ENCODE results near the gene PPAN.

PPAN gene

GRCh38 chr19:10155839-10156238 lies 49.7 kb downstream of the PPAN start:
- no peak overlapping the region for H3K9ac ChIP-seq (ENCODE audit: low read depth, low read length)
- peaks cover 89% of the 10 kb centered on the region for H3K36me3 ChIP-seq (ENCODE audit: insufficient read depth, low read length)
- H3K4me1 ChIP-seq (ENCODE audit: insufficient read depth, low read length): no peaks in the 10 kb centered on the region
- H3K9me3 ChIP-seq (ENCODE audit: control insufficient read depth, insufficient read depth, low read length): no peaks in the 10 kb centered on the region

DNA sequence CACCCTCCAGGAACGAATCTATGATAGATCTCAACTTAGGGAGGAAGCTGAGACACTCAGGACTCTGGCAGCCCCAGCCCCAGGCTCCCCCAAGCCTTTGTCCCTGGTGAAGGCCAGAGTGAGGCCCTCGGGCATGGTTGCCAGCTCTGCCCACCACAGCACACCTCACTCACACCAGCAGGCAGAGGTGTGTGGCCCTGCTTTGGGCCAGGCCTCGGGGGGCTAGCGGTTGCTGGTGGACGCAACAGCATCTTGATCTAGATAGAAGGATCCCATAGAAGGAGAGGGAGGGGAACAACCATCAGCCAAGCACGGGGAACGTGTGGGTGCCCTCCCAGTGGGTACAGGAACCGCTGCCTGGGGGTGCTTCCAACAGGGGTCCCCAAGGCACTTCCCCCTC lies 51.9 kb downstream of the PPAN start:
- peaks cover 75% of the 10 kb centered on the region for H3K36me3 ChIP-seq (ENCODE audit: insufficient read depth, low read length)
- no peaks in the 10 kb centered on the region for H3K9me3 ChIP-seq (ENCODE audit: control insufficient read depth, insufficient read depth, low read length)
- H3K9ac ChIP-seq (ENCODE audit: low read depth, low read length): no peak overlapping the region
- no peaks in the 10 kb centered on the region for H3K4me1 ChIP-seq (ENCODE audit: insufficient read depth, low read length)

DNA sequence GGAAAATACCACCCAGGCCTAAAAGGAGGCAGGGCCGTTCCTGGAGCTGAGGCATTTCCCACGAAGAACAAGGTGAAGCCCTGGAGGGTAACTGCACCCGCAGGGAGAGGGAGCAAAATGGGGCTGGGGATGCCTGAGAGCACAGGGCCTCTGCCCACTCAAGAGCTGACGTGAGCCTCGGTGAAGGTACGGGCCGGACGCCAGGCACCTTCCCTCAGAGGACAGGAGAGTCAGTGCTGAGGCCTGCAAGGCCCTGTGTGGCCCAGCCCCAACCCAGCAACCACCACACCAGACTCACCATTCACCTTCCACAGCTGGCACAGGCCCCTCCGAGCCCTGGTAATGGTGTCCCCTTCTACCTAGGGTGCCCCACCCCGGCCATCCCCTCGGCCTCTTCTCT lies 52.3 kb downstream of the PPAN start:
- H3K4me1 ChIP-seq (ENCODE audit: insufficient read depth, low read length): no peaks in the 10 kb centered on the region
- H3K9me3 ChIP-seq (ENCODE audit: control insufficient read depth, insufficient read depth, low read length): no peaks in the 10 kb centered on the region
- H3K9ac ChIP-seq (ENCODE audit: low read depth, low read length): no peak overlapping the region
- H3K36me3 ChIP-seq (ENCODE audit: insufficient read depth, low read length): peaks cover 77% of the 10 kb centered on the region

- Histone ChIP-seq H3K9me3 (ENCODE audit: control insufficient read depth, insufficient read depth, low read length) (no peaks in the 10 kb centered on the region), H3K36me3 (ENCODE audit: insufficient read depth, low read length) (peaks cover 69% of the 10 kb centered on the region), H3K9ac (ENCODE audit: low read depth, low read length) (no peak overlapping the region), H3K4me1 (ENCODE audit: insufficient read depth, low read length) (no peaks in the 10 kb centered on the region)
Observed at GRCh38 chr19:10159610-10160009, 53.4 kb downstream of the PPAN start.
